Fibroblast of peridontal ligament (primary cell): ENCODE measurements around the gene ARF5.

Experiments
- DNase-seq: peaks from one replicate; pipeline ENCODE4 v3.0.0-alpha.2; 2010; ENCODE audit errors: extremely low read depth

Gene ARF5

GRCh38 chr7:127635659-127636285, 47.6 kb downstream of the ARF5 start:
- DNase-seq = no peak

GRCh38 chr7:127638197-127638596, 50.0 kb downstream of the ARF5 start:
- no peak for DNase-seq
